ENCODE measurements around the gene CSNK1G3.

- TF ChIP-seq CTCF (IDR thresholded peaks at IDR 0.05): no peak
- TF ChIP-seq ZFX (IDR thresholded peaks at IDR 0.05; ENCODE audit: borderline replicate concordance): no peak
Measured at GRCh38 chr5:123503299-123503698, 8.7 kb upstream of the CSNK1G3 start.
